ENCODE results near the gene PPP1R36.
"Not testable (repeated sequence)": the region's sequence is repeated elsewhere in the genome, so short reads cannot be mapped to it uniquely, and the experiment has no call there.

The PPP1R36 gene

GRCh38 chr14:64628940-64629408, 79.2 kb downstream of the PPP1R36 start:
- Histone ChIP-seq H3K9me3 (no peaks in the 10 kb centered on the region), H3K36me3 (no peaks in the 10 kb centered on the region), H3K27ac (no peak overlapping the region), H3K4me3 (ENCODE audit: low read depth in 1 of 2, low read length in 1 of 2) (no peak overlapping the region), H3K27me3 (no peaks in the 10 kb centered on the region), H3K4me1 (ENCODE audit: control insufficient read depth in 1 of 2, insufficient read depth in 1 of 2, low read depth in 1 of 2, low read length in 1 of 2) (peaks cover 12% of the 10 kb centered on the region in 2 experiments)
- no peak for TF ChIP-seq CTCF (IDR thresholded peaks at IDR 0.05)

GRCh38 chr14:64630778-64631177, 81.0 kb downstream of the PPP1R36 start:
- H3K36me3 ChIP-seq, result no peaks in the 10 kb centered on the region
- H3K4me1 ChIP-seq (ENCODE audit: control insufficient read depth in 1 of 2, insufficient read depth in 1 of 2, low read depth in 1 of 2, low read length in 1 of 2), result peaks cover 12% of the 10 kb centered on the region in 2 experiments
- H3K4me3 ChIP-seq (ENCODE audit: low read depth in 1 of 2, low read length in 1 of 2), result no peak overlapping the region
- no peak overlapping the region for H3K27ac ChIP-seq
- TF ChIP-seq CTCF (IDR thresholded peaks at IDR 0.05), result no peak
- no peaks in the 10 kb centered on the region for H3K9me3 ChIP-seq
- H3K27me3 ChIP-seq, result no peaks in the 10 kb centered on the region

- not testable (repeated sequence) for H3K4me3 ChIP-seq (ENCODE audit: low read depth in 1 of 2, low read length in 1 of 2); H3K36me3 ChIP-seq; H3K27me3 ChIP-seq; H3K27ac ChIP-seq; H3K9me3 ChIP-seq
- H3K4me1 ChIP-seq (ENCODE audit: control insufficient read depth in 1 of 2, insufficient read depth in 1 of 2, low read depth in 1 of 2, low read length in 1 of 2), result peaks cover 12% of the 10 kb centered on the region in 2 experiments
Measured at GRCh38 chr14:64631222-64631621, 81.5 kb downstream of the PPP1R36 start.

GRCh38 chr14:64632056-64632455, 82.3 kb downstream of the PPP1R36 start:
- no peak overlapping the region for H3K4me3 ChIP-seq (ENCODE audit: low read depth in 1 of 2, low read length in 1 of 2)
- no peaks in the 10 kb centered on the region for H3K36me3 ChIP-seq
- peak overlapping the region; percentile 41 for H3K27ac ChIP-seq
- TF ChIP-seq CTCF (IDR thresholded peaks at IDR 0.05), result no peak
- peaks cover 12% of the 10 kb centered on the region in 2 experiments for H3K4me1 ChIP-seq (ENCODE audit: control insufficient read depth in 1 of 2, insufficient read depth in 1 of 2, low read depth in 1 of 2, low read length in 1 of 2)
- no peaks in the 10 kb centered on the region for H3K9me3 ChIP-seq
- no peaks in the 10 kb centered on the region for H3K27me3 ChIP-seq

- no peaks in the 10 kb centered on the region for H3K27me3 ChIP-seq
- no peak overlapping the region for H3K27ac ChIP-seq
- no peak overlapping the region for H3K4me3 ChIP-seq (ENCODE audit: low read depth in 1 of 2, low read length in 1 of 2)
- peaks cover 12% of the 10 kb centered on the region in 2 experiments for H3K4me1 ChIP-seq (ENCODE audit: control insufficient read depth in 1 of 2, insufficient read depth in 1 of 2, low read depth in 1 of 2, low read length in 1 of 2)
- TF ChIP-seq CTCF (IDR thresholded peaks at IDR 0.05), result no peak
- H3K9me3 ChIP-seq, result no peaks in the 10 kb centered on the region
- no peaks in the 10 kb centered on the region for H3K36me3 ChIP-seq
Measured at GRCh38 chr14:64634558-64634957, 84.8 kb downstream of the PPP1R36 start.

GRCh38 chr14:64636208-64636979, 86.6 kb downstream of the PPP1R36 start:
- peak; percentile 86 for TF ChIP-seq CTCF (IDR thresholded peaks at IDR 0.05)
- H3K27ac ChIP-seq, result no peak overlapping the region
- no peaks in the 10 kb centered on the region for H3K36me3 ChIP-seq
- no peaks in the 10 kb centered on the region for H3K27me3 ChIP-seq
- H3K4me1 ChIP-seq (ENCODE audit: control insufficient read depth in 1 of 2, insufficient read depth in 1 of 2, low read depth in 1 of 2, low read length in 1 of 2), result peaks cover 12% of the 10 kb centered on the region in 2 experiments
- H3K9me3 ChIP-seq, result no peaks in the 10 kb centered on the region
- no peak overlapping the region for H3K4me3 ChIP-seq (ENCODE audit: low read depth in 1 of 2, low read length in 1 of 2)
